ENCODE data around the gene ZBTB17.

ZBTB17 gene

GRCh38 chr1:15932612-15933011 lies 43.3 kb downstream of the ZBTB17 start:
- H3K18ac ChIP-seq (ENCODE audit: low read length), result no peak overlapping the region
- no peak overlapping the region for H3K4me2 ChIP-seq (ENCODE audit: insufficient read depth, low read length, poor library complexity, severe bottlenecking)
- H4K91ac ChIP-seq (ENCODE audit: low read depth, low read length, poor library complexity), result no peak overlapping the region
- no peak for DNase-seq (ENCODE audit: low spot score)
- H3K9me3 ChIP-seq (replicated peaks in 1 of 2; ENCODE audit: control insufficient read depth in 2 of 2, insufficient read depth in 1 of 2, low read depth in 1 of 2, low read length in 2 of 2), result no peaks in the 10 kb centered on the region
- no CpG with 5 or more reads among the region's 9 CpGs for WGBS, 2 donors (ENCODE audit: extremely low coverage in 2 of 2, insufficient read length in 2 of 2, insufficient replicate concordance in 1 of 2)
- H2BK12ac ChIP-seq (ENCODE audit: low read length), result no peak overlapping the region
- no peaks in the 10 kb centered on the region for H3K4me1 ChIP-seq (ENCODE audit: control insufficient read depth in 2 of 2, insufficient read depth in 1 of 2, low read depth in 1 of 2, low read length in 2 of 2)
- no peak overlapping the region for H3K9ac ChIP-seq (ENCODE audit: low read depth, low read length, poor library complexity)
- no peak overlapping the region for H4K8ac ChIP-seq (ENCODE audit: low read depth, low read length)
- no peak overlapping the region for H2BK5ac ChIP-seq (ENCODE audit: low read length)
- no peak overlapping the region for H2AFZ ChIP-seq (ENCODE audit: low read length)
- H2AK5ac ChIP-seq (ENCODE audit: low read depth, low read length), result no peak overlapping the region
- no peak overlapping the region for H2BK120ac ChIP-seq (ENCODE audit: low read depth, low read length)
- H3K36me3 ChIP-seq (replicated peaks in 1 of 2; ENCODE audit: control insufficient read depth in 2 of 2, insufficient read depth in 2 of 2, low read length in 2 of 2), result peaks cover 73 to 100% of the 10 kb centered on the region in 2 donors
- no peak overlapping the region for H3K27ac ChIP-seq (replicated peaks; ENCODE audit: low read length)
- no peak overlapping the region for H3K4me3 ChIP-seq (ENCODE audit: low read length in 2 of 2)
- H3K27me3 ChIP-seq (ENCODE audit: control insufficient read depth in 3 of 3, insufficient read depth in 3 of 3, low read depth in 1 of 3, low read length in 3 of 3), result no peaks in the 10 kb centered on the region
- H3K14ac ChIP-seq (ENCODE audit: low read length), result no peak overlapping the region
- no peak overlapping the region for H2BK15ac ChIP-seq (ENCODE audit: low read length)
- no peak overlapping the region for H3K23ac ChIP-seq (ENCODE audit: low read depth, low read length, poor library complexity)
- H3K79me1 ChIP-seq (ENCODE audit: low read depth, low read length), result peaks cover 5% of the 10 kb centered on the region
- no peak overlapping the region for H3K4ac ChIP-seq (ENCODE audit: low read length)

GRCh38 chr1:15931884-15932283 lies 44.0 kb downstream of the ZBTB17 start:
- Histone ChIP-seq H3K9me3 (replicated peaks in 1 of 2; ENCODE audit: control insufficient read depth in 2 of 2, insufficient read depth in 1 of 2, low read depth in 1 of 2, low read length in 2 of 2) (no peaks in the 10 kb centered on the region), H3K27ac (replicated peaks; ENCODE audit: low read length) (no peak overlapping the region), H2BK15ac (ENCODE audit: low read length) (no peak overlapping the region), H4K91ac (ENCODE audit: low read depth, low read length, poor library complexity) (no peak overlapping the region), H2AK5ac (ENCODE audit: low read depth, low read length) (no peak overlapping the region), H3K9ac (ENCODE audit: low read depth, low read length, poor library complexity) (no peak overlapping the region), H3K79me1 (ENCODE audit: low read depth, low read length) (peaks cover 5% of the 10 kb centered on the region), H2BK120ac (ENCODE audit: low read depth, low read length) (no peak overlapping the region), H3K23ac (ENCODE audit: low read depth, low read length, poor library complexity) (no peak overlapping the region), H3K18ac (ENCODE audit: low read length) (no peak overlapping the region), H2BK12ac (ENCODE audit: low read length) (no peak overlapping the region), H3K4ac (ENCODE audit: low read length) (no peak overlapping the region), H3K4me3 (ENCODE audit: low read length in 2 of 2) (no peak overlapping the region), H3K4me2 (ENCODE audit: insufficient read depth, low read length, poor library complexity, severe bottlenecking) (no peak overlapping the region), H3K36me3 (replicated peaks in 1 of 2; ENCODE audit: control insufficient read depth in 2 of 2, insufficient read depth in 2 of 2, low read length in 2 of 2) (peaks cover 67 to 100% of the 10 kb centered on the region in 2 donors), H3K4me1 (ENCODE audit: control insufficient read depth in 2 of 2, insufficient read depth in 1 of 2, low read depth in 1 of 2, low read length in 2 of 2) (no peaks in the 10 kb centered on the region), H3K27me3 (ENCODE audit: control insufficient read depth in 3 of 3, insufficient read depth in 3 of 3, low read depth in 1 of 3, low read length in 3 of 3) (no peaks in the 10 kb centered on the region), H3K14ac (ENCODE audit: low read length) (no peak overlapping the region), H2BK5ac (ENCODE audit: low read length) (no peak overlapping the region), H4K8ac (ENCODE audit: low read depth, low read length) (no peak overlapping the region), H2AFZ (ENCODE audit: low read length) (no peak overlapping the region)
- DNase-seq (ENCODE audit: low spot score), result no peak
- no CpG with 5 or more reads among the region's 19 CpGs for WGBS, 2 donors (ENCODE audit: extremely low coverage in 2 of 2, insufficient read length in 2 of 2, insufficient replicate concordance in 1 of 2)

GRCh38 chr1:15931401-15931800 lies 44.5 kb downstream of the ZBTB17 start:
- Histone ChIP-seq H3K18ac (ENCODE audit: low read length) (no peak overlapping the region), H3K27me3 (ENCODE audit: control insufficient read depth in 3 of 3, insufficient read depth in 3 of 3, low read depth in 1 of 3, low read length in 3 of 3) (no peaks in the 10 kb centered on the region), H3K27ac (replicated peaks; ENCODE audit: low read length) (no peak overlapping the region), H3K14ac (ENCODE audit: low read length) (no peak overlapping the region), H2BK120ac (ENCODE audit: low read depth, low read length) (no peak overlapping the region), H3K9me3 (replicated peaks in 1 of 2; ENCODE audit: control insufficient read depth in 2 of 2, insufficient read depth in 1 of 2, low read depth in 1 of 2, low read length in 2 of 2) (no peaks in the 10 kb centered on the region), H3K4me1 (ENCODE audit: control insufficient read depth in 2 of 2, insufficient read depth in 1 of 2, low read depth in 1 of 2, low read length in 2 of 2) (no peaks in the 10 kb centered on the region), H2AFZ (ENCODE audit: low read length) (no peak overlapping the region), H3K9ac (ENCODE audit: low read depth, low read length, poor library complexity) (no peak overlapping the region), H4K8ac (ENCODE audit: low read depth, low read length) (no peak overlapping the region), H3K4me2 (ENCODE audit: insufficient read depth, low read length, poor library complexity, severe bottlenecking) (no peak overlapping the region), H3K23ac (ENCODE audit: low read depth, low read length, poor library complexity) (no peak overlapping the region), H3K36me3 (replicated peaks in 1 of 2; ENCODE audit: control insufficient read depth in 2 of 2, insufficient read depth in 2 of 2, low read length in 2 of 2) (peaks cover 64 to 100% of the 10 kb centered on the region in 2 donors), H2BK12ac (ENCODE audit: low read length) (no peak overlapping the region), H2BK5ac (ENCODE audit: low read length) (no peak overlapping the region), H2AK5ac (ENCODE audit: low read depth, low read length) (no peak overlapping the region), H3K4ac (ENCODE audit: low read length) (no peak overlapping the region), H3K79me1 (ENCODE audit: low read depth, low read length) (peaks cover 5% of the 10 kb centered on the region), H2BK15ac (ENCODE audit: low read length) (no peak overlapping the region), H3K4me3 (ENCODE audit: low read length in 2 of 2) (no peak overlapping the region), H4K91ac (ENCODE audit: low read depth, low read length, poor library complexity) (no peak overlapping the region)
- no peak for DNase-seq (ENCODE audit: low spot score)
- WGBS, 2 donors (ENCODE audit: extremely low coverage in 2 of 2, insufficient read length in 2 of 2, insufficient replicate concordance in 1 of 2), result no CpG with 5 or more reads among the region's 11 CpGs

GRCh38 chr1:15928971-15929965 lies 46.6 kb downstream of the ZBTB17 start:
- H3K4me1 ChIP-seq (ENCODE audit: control insufficient read depth in 2 of 2, insufficient read depth in 1 of 2, low read depth in 1 of 2, low read length in 2 of 2), result no peaks in the 10 kb centered on the region
- H2BK12ac ChIP-seq (ENCODE audit: low read length), result no peak overlapping the region
- H2BK5ac ChIP-seq (ENCODE audit: low read length), result no peak overlapping the region
- no peak overlapping the region for H3K14ac ChIP-seq (ENCODE audit: low read length)
- no peaks in the 10 kb centered on the region for H3K27me3 ChIP-seq (ENCODE audit: control insufficient read depth in 3 of 3, insufficient read depth in 3 of 3, low read depth in 1 of 3, low read length in 3 of 3)
- H4K8ac ChIP-seq (ENCODE audit: low read depth, low read length), result no peak overlapping the region
- no peak for DNase-seq (ENCODE audit: low spot score)
- H3K4me3 ChIP-seq (ENCODE audit: low read length in 2 of 2), result no peak overlapping the region
- no peak overlapping the region for H3K9ac ChIP-seq (ENCODE audit: low read depth, low read length, poor library complexity)
- H3K23ac ChIP-seq (ENCODE audit: low read depth, low read length, poor library complexity), result no peak overlapping the region
- WGBS, 2 donors (ENCODE audit: extremely low coverage in 2 of 2, insufficient read length in 2 of 2, insufficient replicate concordance in 1 of 2), result no CpG with 5 or more reads among the region's 17 CpGs
- no peak overlapping the region for H2AK5ac ChIP-seq (ENCODE audit: low read depth, low read length)
- H3K18ac ChIP-seq (ENCODE audit: low read length), result no peak overlapping the region
- H3K9me3 ChIP-seq (replicated peaks in 1 of 2; ENCODE audit: control insufficient read depth in 2 of 2, insufficient read depth in 1 of 2, low read depth in 1 of 2, low read length in 2 of 2), result no peaks in the 10 kb centered on the region
- H4K91ac ChIP-seq (ENCODE audit: low read depth, low read length, poor library complexity), result no peak overlapping the region
- H3K4me2 ChIP-seq (ENCODE audit: insufficient read depth, low read length, poor library complexity, severe bottlenecking), result no peak overlapping the region
- no peak overlapping the region for H2BK120ac ChIP-seq (ENCODE audit: low read depth, low read length)
- H3K79me1 ChIP-seq (ENCODE audit: low read depth, low read length), result no peaks in the 10 kb centered on the region
- peaks cover 53 to 100% of the 10 kb centered on the region in 2 donors for H3K36me3 ChIP-seq (replicated peaks in 1 of 2; ENCODE audit: control insufficient read depth in 2 of 2, insufficient read depth in 2 of 2, low read length in 2 of 2)
- H2BK15ac ChIP-seq (ENCODE audit: low read length), result no peak overlapping the region
- no peak overlapping the region for H3K4ac ChIP-seq (ENCODE audit: low read length)
- H2AFZ ChIP-seq (ENCODE audit: low read length), result no peak overlapping the region
- no peak overlapping the region for H3K27ac ChIP-seq (replicated peaks; ENCODE audit: low read length)

Measured in neuronal stem cell (in vitro differentiated cells).